Astrocyte (in vitro differentiated cells and primary cell): ENCODE data around the gene CAPZA3. TPM values are rescaled to one million over a fixed set of nuclear protein-coding genes. Genes with fewer than 3 reads are reported as not detected.
A peak's percentile ranks its signal among the peaks of the same experiment; 100 is the strongest.

ENCODE experiments used
- DNase-seq: peaks from one replicate; pipeline ENCODE4 v3.0.0-alpha.2; 2010; ENCODE audit warnings: low read depth
- FAIRE-seq: peaks from 2 replicates; lab custom pipeline; 2011; peaks lifted over from hg19 to GRCh38; lab: Jason Lieb, UNC
- H2AFZ ChIP-seq: 2 replicates; pipeline ENCODE4 v1.6.0; 2012; ENCODE audit warnings: low read depth, low read length, inconsistent platforms
- H3K27ac ChIP-seq: 2 replicates; pipeline ENCODE4 v1.5.1; 2011; ENCODE audit warnings: low read depth, low read length, inconsistent platforms
- H3K27me3 ChIP-seq: 2 replicates; pipeline ENCODE4 v1.6.0; 2011; ENCODE audit warnings: low read length, inconsistent platforms; ENCODE audit not compliant: insufficient read depth
- H3K36me3 ChIP-seq: 2 replicates; pipeline ENCODE4 v1.5.1; 2011; ENCODE audit warnings: low read length, inconsistent platforms; ENCODE audit not compliant: insufficient read depth
- H3K4me1 ChIP-seq: 2 replicates; pipeline ENCODE4 v1.5.1; 2011; ENCODE audit warnings: low read length, inconsistent platforms; ENCODE audit not compliant: insufficient read depth
- H3K4me2 ChIP-seq: 2 replicates; pipeline ENCODE4 v1.6.0; 2012; ENCODE audit warnings: low read length, inconsistent platforms
- H3K4me3 ChIP-seq: 2 replicates; pipeline ENCODE4 v1.5.1; 2011; ENCODE audit warnings: low read depth, mild to moderate bottlenecking, low read length, inconsistent platforms; ENCODE audit not compliant: insufficient read depth
- H3K79me2 ChIP-seq: 2 replicates; pipeline ENCODE4 v1.6.0; 2012; ENCODE audit warnings: mild to moderate bottlenecking, low read length, inconsistent platforms; ENCODE audit not compliant: insufficient read depth
- H3K9ac ChIP-seq: 2 replicates; pipeline ENCODE4 v1.6.0; 2012; ENCODE audit warnings: mild to moderate bottlenecking, low read length, inconsistent platforms
- H3K9me3 ChIP-seq: 2 replicates; pipeline ENCODE4 v1.5.1; 2012; ENCODE audit warnings: low read depth, mild to moderate bottlenecking, low read length, inconsistent platforms; ENCODE audit not compliant: insufficient read depth
- H4K20me1 ChIP-seq: 2 replicates; pipeline ENCODE4 v1.6.0; 2012; ENCODE audit warnings: low read length, inconsistent platforms; ENCODE audit not compliant: insufficient read depth
- H3K27ac Mint-ChIP-seq: one replicate; pipeline ENCODE4 v1.8.0; 2021; ENCODE audit warnings: mild to moderate bottlenecking, mixed read lengths; ENCODE audit not compliant: unreplicated experiment
- H3K27me3 Mint-ChIP-seq: one replicate; pipeline ENCODE4 v1.8.0; 2021; ENCODE audit warnings: low read depth, mixed read lengths; ENCODE audit not compliant: unreplicated experiment
- H3K36me3 Mint-ChIP-seq: one replicate; pipeline ENCODE4 v1.8.0; 2021; ENCODE audit warnings: low read depth, mixed read lengths; ENCODE audit not compliant: unreplicated experiment
- H3K4me1 Mint-ChIP-seq: one replicate; pipeline ENCODE4 v1.8.0; 2021; ENCODE audit warnings: low read depth, mixed read lengths; ENCODE audit not compliant: unreplicated experiment
- H3K4me3 Mint-ChIP-seq: one replicate; pipeline ENCODE4 v1.8.0; 2021; ENCODE audit warnings: mild to moderate bottlenecking, moderate library complexity, mixed read lengths; ENCODE audit not compliant: unreplicated experiment
- H3K9me3 Mint-ChIP-seq: one replicate; pipeline ENCODE4 v1.8.0; 2021; ENCODE audit warnings: mild to moderate bottlenecking, mixed read lengths; ENCODE audit not compliant: unreplicated experiment
- EZH2 ChIP-seq: IDR thresholded peaks from 2 replicates; pipeline ENCODE4 v1.6.1; 2012; ENCODE audit warnings: mild to moderate bottlenecking, low read length, inconsistent platforms; ENCODE audit not compliant: insufficient read depth
- total RNA-seq: library from RNA; stranded (reverse); gene quantifications from 2 replicates; pipeline ENCODE4 v1.2.1, GENCODE V29; 2021
- TF ChIP-seq, protein P1 (sequence below): IDR thresholded peaks from 2 replicates; pipeline ENCODE4 v1.5.1; 2011; ENCODE audit warnings: low read depth, mild to moderate bottlenecking, inconsistent platforms, low read length, moderate library complexity; ENCODE audit not compliant: insufficient read depth

CAPZA3 gene
- total RNA-seq, 1 donor from 2014 or later, result not detected

DNA sequence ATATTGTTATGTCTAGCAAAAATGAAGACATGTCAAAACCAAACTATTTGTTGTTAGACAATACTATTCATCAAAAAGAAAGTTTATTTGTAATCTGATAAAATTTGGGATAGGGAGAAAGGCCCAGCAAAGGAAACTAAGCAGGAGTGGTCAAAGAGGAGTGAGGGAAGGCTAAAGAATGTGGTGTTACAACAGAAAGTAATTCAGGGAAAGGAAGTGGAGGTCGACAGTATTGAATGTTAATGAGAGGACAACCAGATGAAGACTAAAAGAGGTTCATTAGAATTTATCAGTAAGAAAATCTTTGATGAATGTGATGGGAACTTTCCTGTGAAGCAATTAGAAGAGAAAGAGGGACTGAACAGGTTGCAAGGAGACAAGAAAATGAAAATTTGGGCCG lies 34.0 kb upstream of the CAPZA3 start:
- Mint-ChIP-seq H3K27ac (no peak overlapping the region), H3K4me3 (peak overlapping the region; percentile 17), H3K4me1 (peaks cover 5% of the 10 kb centered on the region), H3K36me3 (no peaks in the 10 kb centered on the region), H3K9me3 (peaks cover 9% of the 10 kb centered on the region), H3K27me3 (no peaks in the 10 kb centered on the region)
- DNase-seq, result peak; percentile 12
- Histone ChIP-seq H4K20me1 (no peaks in the 10 kb centered on the region), H3K9ac (no peak overlapping the region), H3K27me3 (no peaks in the 10 kb centered on the region), H2AFZ (no peak overlapping the region), H3K27ac (no peak overlapping the region), H3K4me2 (no peak overlapping the region), H3K36me3 (no peaks in the 10 kb centered on the region), H3K79me2 (no peaks in the 10 kb centered on the region), H3K9me3 (no peaks in the 10 kb centered on the region), H3K4me1 (peaks cover 8% of the 10 kb centered on the region), H3K4me3 (no peak overlapping the region)
- TF ChIP-seq, protein P1, sequence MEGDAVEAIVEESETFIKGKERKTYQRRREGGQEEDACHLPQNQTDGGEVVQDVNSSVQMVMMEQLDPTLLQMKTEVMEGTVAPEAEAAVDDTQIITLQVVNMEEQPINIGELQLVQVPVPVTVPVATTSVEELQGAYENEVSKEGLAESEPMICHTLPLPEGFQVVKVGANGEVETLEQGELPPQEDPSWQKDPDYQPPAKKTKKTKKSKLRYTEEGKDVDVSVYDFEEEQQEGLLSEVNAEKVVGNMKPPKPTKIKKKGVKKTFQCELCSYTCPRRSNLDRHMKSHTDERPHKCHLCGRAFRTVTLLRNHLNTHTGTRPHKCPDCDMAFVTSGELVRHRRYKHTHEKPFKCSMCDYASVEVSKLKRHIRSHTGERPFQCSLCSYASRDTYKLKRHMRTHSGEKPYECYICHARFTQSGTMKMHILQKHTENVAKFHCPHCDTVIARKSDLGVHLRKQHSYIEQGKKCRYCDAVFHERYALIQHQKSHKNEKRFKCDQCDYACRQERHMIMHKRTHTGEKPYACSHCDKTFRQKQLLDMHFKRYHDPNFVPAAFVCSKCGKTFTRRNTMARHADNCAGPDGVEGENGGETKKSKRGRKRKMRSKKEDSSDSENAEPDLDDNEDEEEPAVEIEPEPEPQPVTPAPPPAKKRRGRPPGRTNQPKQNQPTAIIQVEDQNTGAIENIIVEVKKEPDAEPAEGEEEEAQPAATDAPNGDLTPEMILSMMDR, result no peak
- TF ChIP-seq EZH2, result no peak
- FAIRE-seq, result no peak

DNA sequence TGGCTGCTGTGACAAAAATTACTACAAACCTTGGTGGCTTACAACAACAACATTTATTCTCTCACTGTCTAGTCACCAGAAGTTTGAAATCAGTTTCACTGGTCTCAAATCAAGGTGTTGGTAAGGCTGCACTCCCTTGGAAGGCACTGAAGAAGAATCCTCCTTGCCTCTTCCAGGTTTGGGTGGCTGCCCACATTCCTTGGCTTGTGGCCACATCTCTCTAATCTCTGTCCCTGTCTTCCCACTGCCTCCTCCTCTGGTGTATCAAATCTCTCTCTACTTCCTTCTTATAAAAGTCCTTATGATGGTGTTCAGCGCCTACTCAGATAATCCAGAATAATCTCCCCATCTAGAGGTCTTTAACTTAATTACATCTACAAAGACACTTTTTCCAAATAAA lies 31.1 kb upstream of the CAPZA3 start:
- H3K4me3 Mint-ChIP-seq, result no peak overlapping the region
- Histone ChIP-seq H3K9ac (no peak overlapping the region), H3K4me2 (no peak overlapping the region), H4K20me1 (no peaks in the 10 kb centered on the region), H3K9me3 (no peaks in the 10 kb centered on the region), H3K4me1 (no peaks in the 10 kb centered on the region), H2AFZ (no peak overlapping the region), H3K36me3 (no peaks in the 10 kb centered on the region), H3K79me2 (no peaks in the 10 kb centered on the region), H3K27me3 (no peaks in the 10 kb centered on the region), H3K4me3 (no peak overlapping the region), H3K27ac (no peak overlapping the region)
- no peaks in the 10 kb centered on the region for H3K36me3 Mint-ChIP-seq
- peaks cover 5% of the 10 kb centered on the region for H3K4me1 Mint-ChIP-seq
- DNase-seq (no peak), FAIRE-seq (no peak)
- H3K27ac Mint-ChIP-seq, result no peak overlapping the region
- peaks cover 9% of the 10 kb centered on the region for H3K9me3 Mint-ChIP-seq
- TF ChIP-seq, protein P1, result no peak
- no peak for TF ChIP-seq EZH2
- H3K27me3 Mint-ChIP-seq, result no peaks in the 10 kb centered on the region

- Histone ChIP-seq H3K9ac (no peak overlapping the region), H2AFZ (no peak overlapping the region), H3K4me1 (no peaks in the 10 kb centered on the region), H3K4me2 (no peak overlapping the region), H4K20me1 (no peaks in the 10 kb centered on the region), H3K4me3 (no peak overlapping the region), H3K79me2 (no peaks in the 10 kb centered on the region), H3K9me3 (no peaks in the 10 kb centered on the region), H3K27ac (no peak overlapping the region), H3K36me3 (no peaks in the 10 kb centered on the region), H3K27me3 (no peaks in the 10 kb centered on the region)
- TF ChIP-seq, protein P1, result no peak
- TF ChIP-seq EZH2, result no peak
- FAIRE-seq (no peak), DNase-seq (no peak)
- peaks cover 7% of the 10 kb centered on the region for H3K4me1 Mint-ChIP-seq
- no peaks in the 10 kb centered on the region for H3K36me3 Mint-ChIP-seq
- peaks cover 3% of the 10 kb centered on the region for H3K9me3 Mint-ChIP-seq
- no peak overlapping the region for H3K4me3 Mint-ChIP-seq
- no peak overlapping the region for H3K27ac Mint-ChIP-seq
- H3K27me3 Mint-ChIP-seq, result no peaks in the 10 kb centered on the region
These were observed 21.7 kb upstream of the CAPZA3 start for GRCh38 chr12:18716236-18716635.
